CD4-positive, alpha-beta T cell (primary cell): ENCODE measurements around the gene BRD7. TPM values are rescaled to one million over a fixed set of nuclear protein-coding genes. Genes with fewer than 3 reads are reported as not detected.
A peak's percentile ranks its signal among the peaks of the same experiment; 100 is the strongest.

ENCODE experiments used
- ATAC-seq: fragments of 200-7000 bp; cut with Tn5 transposase; one replicate; pipeline ENCODE4 v1.10.0; 2022; ENCODE audit warnings: mild to moderate bottlenecking; ENCODE audit not compliant: poor library complexity
- CTCF ChIA-PET: fragments of 350-600 bp; sonication (Branson Sonifier 250); formaldehyde crosslinking; loops from one replicate; lab custom pipeline; 2021; ENCODE audit warnings: antibody characterized with exemption, inconsistent platforms; lab: Charles Lee
- POLR2A ChIA-PET: fragments of 350-600 bp; sonication (Branson Sonifier 250); formaldehyde crosslinking; loops from one replicate; lab custom pipeline; 2021; ENCODE audit warnings: antibody characterized with exemption, inconsistent platforms; lab: Charles Lee
- DNase-seq, 14 experiments: peaks; one replicate each; pipeline ENCODE4 v3.0.0-alpha.2; 2013 to 2020; ENCODE audit warnings: mixed read lengths in 2 of 14
- H3K27ac ChIP-seq, 2 donors: one replicate each; pipeline versions ENCODE4 v1.5.1 to v1.7.0; 2013; ENCODE audit warnings: low read length in 2 of 2, low read depth in 1 of 2, mild to moderate bottlenecking in 1 of 2
- H3K27me3 ChIP-seq, 2 experiments: 1 replicate in 1 of 2; 2 replicates in 1 of 2; pipeline versions ENCODE4 v1.6.1 to v1.7.0; 2013; ENCODE audit warnings: low read length in 2 of 2, control low read depth in 1 of 2, mild to moderate bottlenecking in 1 of 2, moderate library complexity in 1 of 2; ENCODE audit not compliant: insufficient read depth in 2 of 2, control insufficient read depth in 1 of 2
- H3K36me3 ChIP-seq: one replicate; pipeline ENCODE4 v1.6.1; 2013; ENCODE audit warnings: low read length, control low read depth; ENCODE audit not compliant: insufficient read depth
- H3K4me1 ChIP-seq: one replicate; pipeline ENCODE4 v1.6.1; 2013; ENCODE audit warnings: low read length, control low read depth; ENCODE audit not compliant: insufficient read depth
- H3K4me3 ChIP-seq: one replicate; pipeline ENCODE4 v1.5.1; 2013; ENCODE audit warnings: mild to moderate bottlenecking, low read length, moderate library complexity
- H3K9me3 ChIP-seq, 2 experiments: 1 replicate in 1 of 2; 2 replicates in 1 of 2; pipeline versions ENCODE4 v1.6.1 to v1.7.0; 2013; ENCODE audit warnings: low read length in 2 of 2, mild to moderate bottlenecking in 2 of 2, control low read depth in 1 of 2, moderate library complexity in 1 of 2; ENCODE audit not compliant: control insufficient read depth in 1 of 2, insufficient read depth in 1 of 2
- H3K27ac Mint-ChIP-seq: one replicate; pipeline ENCODE4 v1.8.0; 2020; ENCODE audit warnings: mixed read lengths
- H3K27me3 Mint-ChIP-seq: one replicate; pipeline ENCODE4 v1.8.0; 2021; ENCODE audit warnings: mixed read lengths
- H3K36me3 Mint-ChIP-seq: one replicate; pipeline ENCODE4 v1.8.0; 2021; ENCODE audit warnings: low read depth, mixed read lengths
- H3K4me1 Mint-ChIP-seq: one replicate; pipeline ENCODE4 v1.8.0; 2021; ENCODE audit warnings: low read depth, mixed read lengths
- H3K4me3 Mint-ChIP-seq: one replicate; pipeline ENCODE4 v1.8.0; 2020; ENCODE audit warnings: mild to moderate bottlenecking, mixed read lengths
- H3K9me3 Mint-ChIP-seq: one replicate; pipeline ENCODE4 v1.8.0; 2020; ENCODE audit warnings: mixed read lengths
- intact Hi-C, 2 experiments: fragments of 100-400 bp; cut with DNase I in 1 of 2; cut with micrococcal nuclease in 1 of 2; formaldehyde crosslinking; loops; one replicate each; pipeline versions ENCODE4 v1.15.1 to v1.9.0; 2023 to 2025; cut with DNase I, micrococcal nuclease
- total RNA-seq, 174 experiments: library from RNA in 2 of 174; stranded (reverse) in 2 of 174; gene quantifications; one replicate each; pipeline ENCODE4 v1.2.3 and lab custom pipeline; 2021 to 2026
- TF ChIP-seq, protein P1 (sequence below): fragments of 200-600 bp; IDR thresholded peaks from one replicate; pipeline ENCODE4 v1.8.0; 2022; ENCODE audit warnings: antibody characterized with exemption, mild to moderate bottlenecking

BRD7 gene
- total RNA-seq, 2 experiments from 2014 or later: 95.4 to 103 TPM

DNA sequence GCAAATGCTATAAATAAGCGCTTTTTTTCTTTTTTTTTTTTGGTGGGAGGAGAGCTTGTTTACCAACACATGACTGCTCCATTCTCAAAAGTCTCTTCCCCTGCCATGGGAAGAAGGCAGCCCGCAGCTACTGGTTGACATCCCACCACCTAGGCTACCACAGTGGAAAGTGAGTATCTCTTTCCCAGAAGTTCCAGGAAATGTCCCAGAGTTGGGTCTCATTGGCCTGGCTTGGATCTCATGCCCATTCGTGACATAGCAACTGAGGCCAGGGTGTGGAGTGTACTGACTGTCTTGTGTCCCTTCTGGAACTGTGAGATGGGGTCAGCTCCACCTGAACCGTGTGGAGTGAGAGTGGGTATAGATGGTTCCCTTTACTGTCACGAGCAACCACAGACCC lies 29.5 kb upstream of the BRD7 start:
- no peaks in the 10 kb centered on the region for H3K27me3 ChIP-seq
- intact Hi-C loops: no loop called here
- no peaks in the 10 kb centered on the region for H3K36me3 ChIP-seq
- no peak for ATAC-seq
- no peak overlapping the region for H3K4me3 ChIP-seq
- H3K4me1 ChIP-seq: peaks cover 17% of the 10 kb centered on the region
- no peak overlapping the region for H3K27ac Mint-ChIP-seq
- no peaks in the 10 kb centered on the region for H3K9me3 ChIP-seq
- H3K27ac ChIP-seq: no peak overlapping the region
- H3K27me3 Mint-ChIP-seq: no peaks in the 10 kb centered on the region
- peaks cover 31% of the 10 kb centered on the region for H3K4me1 Mint-ChIP-seq
- no peak overlapping the region for H3K4me3 Mint-ChIP-seq
- no peaks in the 10 kb centered on the region for H3K9me3 Mint-ChIP-seq
- TF ChIP-seq, protein P1, sequence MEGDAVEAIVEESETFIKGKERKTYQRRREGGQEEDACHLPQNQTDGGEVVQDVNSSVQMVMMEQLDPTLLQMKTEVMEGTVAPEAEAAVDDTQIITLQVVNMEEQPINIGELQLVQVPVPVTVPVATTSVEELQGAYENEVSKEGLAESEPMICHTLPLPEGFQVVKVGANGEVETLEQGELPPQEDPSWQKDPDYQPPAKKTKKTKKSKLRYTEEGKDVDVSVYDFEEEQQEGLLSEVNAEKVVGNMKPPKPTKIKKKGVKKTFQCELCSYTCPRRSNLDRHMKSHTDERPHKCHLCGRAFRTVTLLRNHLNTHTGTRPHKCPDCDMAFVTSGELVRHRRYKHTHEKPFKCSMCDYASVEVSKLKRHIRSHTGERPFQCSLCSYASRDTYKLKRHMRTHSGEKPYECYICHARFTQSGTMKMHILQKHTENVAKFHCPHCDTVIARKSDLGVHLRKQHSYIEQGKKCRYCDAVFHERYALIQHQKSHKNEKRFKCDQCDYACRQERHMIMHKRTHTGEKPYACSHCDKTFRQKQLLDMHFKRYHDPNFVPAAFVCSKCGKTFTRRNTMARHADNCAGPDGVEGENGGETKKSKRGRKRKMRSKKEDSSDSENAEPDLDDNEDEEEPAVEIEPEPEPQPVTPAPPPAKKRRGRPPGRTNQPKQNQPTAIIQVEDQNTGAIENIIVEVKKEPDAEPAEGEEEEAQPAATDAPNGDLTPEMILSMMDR: no peak
- ChIA-PET CTCF (no interaction called here), POLR2A (no interaction called here)
- no peak for DNase-seq
- H3K36me3 Mint-ChIP-seq: no peaks in the 10 kb centered on the region

DNA sequence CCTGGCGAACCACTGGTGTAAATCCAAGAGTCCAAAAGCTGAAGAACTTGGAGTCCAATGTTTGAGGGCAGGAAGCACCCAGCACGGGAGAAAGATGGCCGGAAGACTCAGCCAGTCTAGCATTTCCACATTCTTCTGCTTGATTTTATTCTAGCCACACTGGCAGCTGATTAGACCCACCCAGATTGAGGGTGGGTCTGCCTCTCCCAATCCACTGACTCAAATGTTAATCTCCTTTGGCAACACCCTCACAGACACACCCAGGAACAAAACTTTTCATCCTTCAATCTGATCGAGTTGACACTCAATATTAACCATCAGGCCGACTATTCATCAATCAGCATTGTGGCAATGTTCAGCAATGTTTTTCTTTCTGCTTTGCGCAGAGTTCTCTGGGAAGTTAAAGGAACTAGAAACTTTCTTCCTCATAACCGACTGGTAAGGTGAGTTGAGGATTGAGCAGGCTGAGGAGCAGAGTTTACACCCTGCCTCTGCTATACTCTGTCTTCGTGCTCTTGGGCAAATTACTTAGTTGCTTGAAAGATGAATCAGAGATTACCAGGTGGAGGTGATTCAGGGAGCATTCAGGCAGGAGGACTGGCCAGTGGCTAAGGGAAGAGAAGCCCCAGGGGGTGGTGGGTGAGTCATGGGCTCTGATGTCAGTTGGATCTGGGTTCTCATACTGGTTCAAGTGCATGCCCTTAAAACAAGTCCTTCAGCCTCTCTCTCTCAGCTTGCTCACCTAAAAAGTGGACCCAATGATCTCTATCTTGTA lies 28.2 kb upstream of the BRD7 start:
- TF ChIP-seq, protein P1: no peak
- no peak for ATAC-seq
- H3K4me1 ChIP-seq: peaks cover 17% of the 10 kb centered on the region
- H3K4me3 Mint-ChIP-seq: no peak overlapping the region
- no peaks in the 10 kb centered on the region for H3K9me3 ChIP-seq
- intact Hi-C loops: no loop called here
- ChIA-PET POLR2A (no interaction called here), CTCF (no interaction called here)
- H3K9me3 Mint-ChIP-seq: no peaks in the 10 kb centered on the region
- no peaks in the 10 kb centered on the region for H3K27me3 ChIP-seq
- H3K27ac Mint-ChIP-seq: peak overlapping the region; percentile 87
- no peaks in the 10 kb centered on the region for H3K36me3 ChIP-seq
- H3K4me3 ChIP-seq: no peak overlapping the region
- no peaks in the 10 kb centered on the region for H3K36me3 Mint-ChIP-seq
- no peak overlapping the region for H3K27ac ChIP-seq
- H3K27me3 Mint-ChIP-seq: no peaks in the 10 kb centered on the region
- peaks cover 31% of the 10 kb centered on the region for H3K4me1 Mint-ChIP-seq
- peak in 1 of 14 experiments; percentile 8 for DNase-seq

- no peaks in the 10 kb centered on the region for H3K9me3 ChIP-seq
- ChIA-PET POLR2A (interaction anchor here (0.8 kb wide), 1 partner anchor 241 kb away, joined by 3 read pairs; no protein-coding TSS in a partner anchor), CTCF (no interaction called here)
- TF ChIP-seq, protein P1: no peak
- Mint-ChIP-seq H3K27ac (peak overlapping the region; percentile 87), H3K27me3 (no peaks in the 10 kb centered on the region), H3K4me1 (peaks cover 31% of the 10 kb centered on the region), H3K4me3 (peak overlapping the region; percentile 13), H3K9me3 (no peaks in the 10 kb centered on the region), H3K36me3 (no peaks in the 10 kb centered on the region)
- H3K27ac ChIP-seq: peak overlapping the region in 1 of 2 donors; percentile 10
- no peaks in the 10 kb centered on the region for H3K36me3 ChIP-seq
- DNase-seq: peak in 9 of 14 experiments; percentile 9 to 51 (median 34)
- H3K4me3 ChIP-seq: no peak overlapping the region
- intact Hi-C loops: no loop called here
- peaks cover 17% of the 10 kb centered on the region for H3K4me1 ChIP-seq
- peak; percentile 98 for ATAC-seq
- no peaks in the 10 kb centered on the region for H3K27me3 ChIP-seq
Observed at GRCh38 chr16:50395763-50396710, 27.2 kb upstream of the BRD7 start.
